ENCODE measurements around the gene UACA.

Gene UACA

DNA sequence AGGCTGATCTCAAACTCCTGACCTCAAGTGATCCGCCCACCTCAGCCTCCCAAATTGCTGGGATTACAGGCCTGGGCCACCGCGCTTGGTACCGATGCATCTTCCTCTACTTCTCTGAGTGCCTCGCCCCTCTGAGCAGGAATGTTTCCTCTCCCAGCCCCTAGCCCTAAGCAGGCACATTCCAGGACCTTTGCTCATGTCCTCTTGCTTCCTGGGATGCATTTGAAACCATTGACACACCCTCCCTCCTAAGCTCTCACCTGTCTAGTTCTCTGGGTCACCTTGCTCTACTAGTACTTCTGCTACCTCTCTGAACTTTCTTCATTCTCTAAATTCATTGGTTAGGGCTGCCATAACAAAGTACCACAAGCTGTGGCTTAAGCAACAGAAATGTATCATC is 17.9 kb upstream of the UACA start:
- no peak for FAIRE-seq

GRCh38 chr15:70778258-70779076 is 15.1 kb upstream of the UACA start:
- FAIRE-seq = no peak

GRCh38 chr15:70777170-70777926 is 14.0 kb upstream of the UACA start:
- no peak for FAIRE-seq

DNA sequence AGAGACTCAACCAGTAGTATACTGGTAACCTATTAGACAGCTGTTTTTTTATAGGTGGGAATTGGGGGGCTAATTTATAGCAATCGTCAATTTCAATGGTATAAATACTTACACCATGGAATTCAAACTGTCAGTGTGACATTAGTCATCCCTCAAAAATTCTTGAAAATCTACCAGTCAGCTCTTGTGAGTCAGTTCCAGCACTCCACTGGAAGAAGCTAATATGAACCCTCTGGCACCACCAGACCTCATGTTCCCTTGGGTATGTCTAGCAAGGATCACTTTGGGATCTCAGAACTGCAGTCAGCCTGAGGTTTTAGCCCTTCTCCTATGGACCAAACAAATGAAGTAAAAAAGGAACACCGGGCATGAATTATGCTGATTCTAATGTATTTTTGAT is 11.8 kb upstream of the UACA start:
- FAIRE-seq = no peak

- FAIRE-seq = no peak
Measured at GRCh38 chr15:70772402-70772801, 9.0 kb upstream of the UACA start.

DNA sequence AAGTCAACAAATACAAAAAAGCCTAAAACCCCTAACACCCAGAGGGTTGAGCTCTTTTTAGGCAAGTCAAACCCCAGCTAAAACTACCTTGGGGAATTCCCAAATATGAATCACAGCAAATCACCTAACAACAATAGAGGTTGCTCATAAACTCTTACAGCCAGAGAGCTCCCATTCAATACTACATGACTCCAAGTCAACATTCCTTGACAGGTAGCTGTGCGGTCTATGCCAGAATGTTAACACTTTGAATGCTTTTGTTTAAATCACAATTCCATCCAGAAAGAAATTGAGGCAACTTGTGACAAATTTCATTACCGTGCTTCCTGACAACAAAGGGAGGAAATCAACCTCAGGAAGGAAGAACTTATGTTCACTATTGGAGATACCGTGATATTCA is 7.5 kb upstream of the UACA start:
- no peak for FAIRE-seq

DNA sequence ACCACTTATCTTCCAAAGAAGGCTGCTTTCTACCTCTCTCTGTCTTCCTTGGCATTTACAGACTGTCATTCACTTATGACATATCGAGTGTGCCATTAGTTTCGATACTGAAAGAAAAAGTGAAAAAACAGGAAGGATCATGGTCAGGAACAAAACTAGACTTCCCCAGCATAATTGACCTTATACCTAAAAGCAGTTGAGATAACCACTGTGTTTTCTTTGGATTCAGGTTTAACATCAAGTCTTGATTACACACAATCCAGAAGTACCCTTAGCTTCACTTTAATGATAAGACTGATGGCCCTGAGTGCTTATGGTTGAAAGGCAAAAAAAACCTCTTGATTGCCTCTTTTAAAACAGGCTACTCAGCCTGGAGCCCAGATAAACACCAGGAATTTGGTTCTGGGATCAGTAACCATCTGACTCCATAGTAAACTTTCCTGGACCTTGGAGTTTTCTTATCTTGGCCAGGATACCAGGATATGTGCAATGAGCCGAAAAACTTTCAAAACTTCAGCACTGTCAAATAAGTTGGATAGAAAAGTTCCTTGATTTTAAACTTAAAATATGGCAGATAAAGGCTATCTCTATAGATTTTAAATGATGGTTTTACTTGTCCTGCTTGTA is 5.0 kb upstream of the UACA start:
- no peak for FAIRE-seq

DNA sequence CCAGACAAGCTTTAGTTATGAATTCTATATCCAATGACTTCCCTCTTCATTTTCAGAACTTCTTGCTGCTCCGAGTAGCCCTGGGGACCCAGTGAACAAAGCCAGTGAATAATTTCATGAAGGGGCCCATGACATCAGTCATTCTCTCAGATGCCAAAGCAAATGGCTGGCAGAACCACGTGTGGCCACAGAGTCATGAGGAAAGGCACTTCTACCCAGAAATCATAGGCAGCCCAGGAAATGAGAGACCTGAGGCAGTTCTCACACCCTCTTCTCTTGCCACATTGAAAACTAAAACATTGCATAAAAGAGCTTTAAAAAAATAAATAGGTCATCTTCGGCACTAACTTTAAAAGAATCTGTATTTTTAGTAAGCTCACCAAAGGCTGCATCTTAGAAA is 4.3 kb upstream of the UACA start:
- FAIRE-seq = no peak

DNA sequence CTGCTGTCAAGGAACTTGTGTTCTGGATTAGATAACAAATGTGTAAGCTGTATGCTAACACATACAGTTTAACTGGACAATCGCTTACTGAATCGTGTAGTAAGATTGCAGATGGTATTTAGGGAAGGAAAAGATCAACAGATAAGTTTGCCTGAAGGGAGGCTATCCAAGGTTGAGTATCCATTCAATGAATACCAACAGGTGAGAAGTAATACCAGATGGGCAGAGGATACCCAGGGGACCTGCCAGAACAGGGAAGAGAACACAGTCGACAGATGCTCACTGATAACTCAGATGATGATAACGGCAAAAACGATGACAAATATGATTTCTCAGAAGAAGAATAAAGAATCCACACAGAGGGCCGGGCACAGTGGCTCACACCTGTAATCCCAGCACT is 3.2 kb upstream of the UACA start:
- no peak for FAIRE-seq

DNA sequence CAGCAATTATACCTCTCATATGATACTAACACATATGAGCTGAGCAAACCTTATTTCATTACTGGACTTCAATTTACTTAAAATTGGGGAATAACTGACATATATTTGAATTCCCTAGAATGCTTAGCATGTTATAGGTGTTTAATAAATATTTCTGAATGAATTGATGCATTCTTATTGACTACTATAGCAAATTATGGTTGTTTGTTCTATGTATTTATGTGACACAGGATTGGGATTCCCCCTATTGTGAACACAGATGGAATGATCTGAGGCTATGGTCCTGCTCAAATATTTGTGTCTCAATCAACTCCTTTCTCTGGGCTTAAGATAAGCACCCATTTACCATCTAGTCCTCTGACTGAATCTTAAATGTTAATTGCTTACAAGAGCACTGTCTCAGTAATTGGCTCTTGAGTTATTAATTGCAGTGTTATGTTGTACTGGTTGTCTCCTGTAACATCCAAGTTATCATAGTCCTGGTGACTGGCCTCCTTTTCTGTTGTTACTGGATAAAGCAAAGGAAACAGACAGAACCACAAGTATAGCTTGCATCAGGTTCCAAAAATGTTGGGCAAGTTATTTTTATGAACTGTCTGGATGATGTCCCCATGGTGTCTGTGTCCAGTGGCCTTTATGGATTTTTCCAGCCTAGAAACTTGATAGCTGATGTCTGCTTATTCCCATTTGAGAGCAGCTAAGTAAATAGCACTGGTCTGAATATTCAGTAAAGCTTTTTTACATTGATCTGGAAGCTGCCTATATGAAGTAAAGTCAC is 2.3 kb upstream of the UACA start:
- FAIRE-seq = no peak

DNA sequence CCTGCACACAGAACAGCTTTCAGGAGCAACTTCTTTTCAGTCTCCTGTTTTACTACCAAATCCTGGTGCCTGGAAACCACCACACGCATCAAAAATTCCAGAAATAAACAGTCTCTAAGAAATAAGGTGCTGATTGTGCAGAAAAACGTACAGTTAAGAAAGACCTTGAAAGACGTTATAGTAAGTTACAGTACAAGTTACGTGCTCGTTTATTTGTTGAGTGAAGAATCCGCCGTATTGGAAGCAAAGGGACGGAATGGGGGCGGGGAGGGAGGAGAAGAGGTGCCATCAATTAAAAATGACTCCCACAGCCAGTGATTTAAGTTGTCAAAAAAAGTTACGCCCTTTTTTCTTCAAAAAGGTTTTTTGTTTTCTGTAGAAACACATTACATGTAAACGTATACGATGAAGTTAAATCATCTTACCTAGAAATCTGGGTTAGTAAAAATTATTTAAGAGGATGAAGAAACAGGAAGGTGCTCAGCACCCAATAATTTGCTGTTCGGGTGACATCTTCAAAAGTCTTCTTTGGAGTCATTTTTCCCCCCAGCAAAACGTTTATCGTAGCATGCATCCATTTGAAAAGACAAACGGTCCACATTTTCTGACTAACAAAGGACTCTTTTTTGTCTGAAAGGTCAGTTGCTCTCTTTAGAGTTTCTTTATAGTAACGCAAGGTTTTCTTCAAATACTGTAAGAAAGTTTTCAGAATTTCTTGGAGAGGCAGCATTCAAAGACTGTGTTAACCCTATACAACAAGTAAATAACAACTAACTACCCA is 782 bp upstream of the UACA start:
- FAIRE-seq = no peak

DNA sequence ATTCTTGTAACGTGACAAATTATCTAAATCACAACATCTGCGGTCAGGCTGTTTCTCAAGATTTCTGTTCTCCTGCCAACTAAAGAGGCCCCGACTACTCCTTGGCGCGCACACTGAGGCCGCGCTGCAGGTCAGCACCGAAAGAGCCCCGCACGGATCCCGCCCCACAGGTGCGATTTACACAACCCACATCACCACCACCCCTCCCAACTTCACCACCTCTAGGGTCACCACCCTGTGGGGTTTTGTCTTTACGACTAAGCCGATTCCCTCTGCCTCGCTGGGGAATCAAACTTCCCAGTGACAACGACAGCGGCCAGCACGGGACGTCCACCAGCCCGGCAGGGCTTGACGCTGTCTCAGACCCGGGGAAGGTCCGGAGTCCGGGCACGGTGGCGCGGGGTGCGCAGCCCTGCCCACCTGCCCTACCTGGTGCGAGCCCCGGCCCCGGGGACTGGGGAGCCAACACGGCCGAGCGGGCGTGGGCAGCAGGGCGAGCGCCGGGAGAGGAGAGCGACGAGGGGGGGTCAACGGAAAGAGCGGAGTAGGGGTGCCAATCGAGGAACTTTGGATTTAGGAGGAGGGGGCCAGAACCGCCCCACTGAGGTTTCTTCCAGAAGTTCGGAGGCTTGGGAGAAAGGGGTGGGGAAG is 764 bp downstream of the UACA start:
- FAIRE-seq = no peak

DNA sequence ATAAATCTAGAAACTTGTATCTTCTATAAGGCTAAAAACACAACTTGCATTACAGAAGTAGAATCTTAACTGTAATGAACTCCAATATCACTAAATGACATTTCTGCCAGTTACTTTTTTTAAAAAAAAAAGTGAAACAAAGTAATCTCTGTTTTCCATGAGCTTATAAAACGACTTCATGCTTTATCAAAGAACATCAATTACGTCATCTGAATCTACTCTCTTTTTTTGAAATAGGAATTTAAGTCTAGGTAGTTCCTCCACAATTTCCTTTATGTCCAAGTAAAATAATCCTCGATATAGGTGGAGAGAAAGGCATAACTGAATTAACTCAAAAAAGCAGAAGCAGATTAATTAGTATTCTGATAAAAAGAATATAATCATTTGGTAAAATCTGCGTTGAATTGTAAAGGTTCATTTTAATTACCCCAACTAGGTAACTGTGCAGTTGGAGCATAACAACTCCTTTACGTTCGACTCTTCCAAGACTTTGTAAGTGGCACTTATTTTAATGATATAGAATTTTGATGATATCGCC is 1.4 kb downstream of the UACA start:
- FAIRE-seq = no peak

GRCh38 chr15:70761046-70761445 is 2.3 kb downstream of the UACA start:
- FAIRE-seq = no peak

GRCh38 chr15:70758790-70759462 is 4.4 kb downstream of the UACA start:
- FAIRE-seq = no peak

GRCh38 chr15:70757627-70758026 is 5.7 kb downstream of the UACA start:
- FAIRE-seq = no peak

- no peak for FAIRE-seq
Measured at GRCh38 chr15:70754862-70755261, 8.5 kb downstream of the UACA start.

DNA sequence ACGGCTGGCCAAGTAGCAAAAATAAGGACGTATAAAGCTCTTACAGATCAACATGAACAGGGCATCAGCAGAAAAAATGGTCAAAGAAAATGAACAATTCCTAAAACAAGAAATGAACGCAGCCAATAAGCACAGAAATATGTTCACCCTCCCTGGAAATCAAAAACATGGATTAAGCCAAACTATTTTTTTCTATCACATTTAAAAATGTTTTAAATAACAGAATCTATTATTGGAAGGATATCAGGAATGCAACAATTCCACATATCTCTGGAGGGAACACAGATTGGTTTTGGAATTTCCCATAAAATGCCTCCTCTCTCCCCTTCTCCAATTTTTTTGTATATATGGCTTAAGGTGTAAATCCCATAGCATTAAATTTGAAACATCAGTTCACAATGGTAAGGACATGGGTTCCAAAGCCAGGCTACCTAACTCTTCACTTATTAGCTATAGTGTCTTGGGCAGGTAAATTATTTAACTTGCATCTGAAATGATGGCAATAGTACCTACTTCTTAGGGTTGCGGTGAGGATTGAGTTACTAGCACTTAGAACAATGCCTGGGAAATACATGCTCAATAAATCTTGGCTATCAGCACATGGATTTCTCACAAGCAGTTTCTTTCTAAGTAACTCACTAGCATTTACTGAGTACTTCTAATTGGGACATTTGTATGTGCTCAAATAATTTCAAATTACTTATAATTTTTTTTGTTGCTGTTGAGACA is 10.1 kb downstream of the UACA start:
- FAIRE-seq = no peak

GRCh38 chr15:70752193-70752635 is 11.1 kb downstream of the UACA start:
- no peak for FAIRE-seq
